Measurements from ENCODE around the gene OARD1. TPM values are rescaled to one million over a fixed set of nuclear protein-coding genes. Genes with fewer than 3 reads are reported as not detected.

OARD1 gene
- total and polyA plus RNA-seq, 10 of the 15 experiments (the other 5 are each of a cell fraction or from before 2014, with no cell fraction given) = 19.0 to 63.5 (median 43.6) TPM

- TF ChIP-seq, protein P1, sequence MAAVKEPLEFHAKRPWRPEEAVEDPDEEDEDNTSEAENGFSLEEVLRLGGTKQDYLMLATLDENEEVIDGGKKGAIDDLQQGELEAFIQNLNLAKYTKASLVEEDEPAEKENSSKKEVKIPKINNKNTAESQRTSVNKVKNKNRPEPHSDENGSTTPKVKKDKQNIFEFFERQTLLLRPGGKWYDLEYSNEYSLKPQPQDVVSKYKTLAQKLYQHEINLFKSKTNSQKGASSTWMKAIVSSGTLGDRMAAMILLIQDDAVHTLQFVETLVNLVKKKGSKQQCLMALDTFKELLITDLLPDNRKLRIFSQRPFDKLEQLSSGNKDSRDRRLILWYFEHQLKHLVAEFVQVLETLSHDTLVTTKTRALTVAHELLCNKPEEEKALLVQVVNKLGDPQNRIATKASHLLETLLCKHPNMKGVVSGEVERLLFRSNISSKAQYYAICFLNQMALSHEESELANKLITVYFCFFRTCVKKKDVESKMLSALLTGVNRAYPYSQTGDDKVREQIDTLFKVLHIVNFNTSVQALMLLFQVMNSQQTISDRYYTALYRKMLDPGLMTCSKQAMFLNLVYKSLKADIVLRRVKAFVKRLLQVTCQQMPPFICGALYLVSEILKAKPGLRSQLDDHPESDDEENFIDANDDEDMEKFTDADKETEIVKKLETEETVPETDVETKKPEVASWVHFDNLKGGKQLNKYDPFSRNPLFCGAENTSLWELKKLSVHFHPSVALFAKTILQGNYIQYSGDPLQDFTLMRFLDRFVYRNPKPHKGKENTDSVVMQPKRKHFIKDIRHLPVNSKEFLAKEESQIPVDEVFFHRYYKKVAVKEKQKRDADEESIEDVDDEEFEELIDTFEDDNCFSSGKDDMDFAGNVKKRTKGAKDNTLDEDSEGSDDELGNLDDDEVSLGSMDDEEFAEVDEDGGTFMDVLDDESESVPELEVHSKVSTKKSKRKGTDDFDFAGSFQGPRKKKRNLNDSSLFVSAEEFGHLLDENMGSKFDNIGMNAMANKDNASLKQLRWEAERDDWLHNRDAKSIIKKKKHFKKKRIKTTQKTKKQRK (IDR thresholded peaks at IDR 0.05; ENCODE audit: low read depth, low read length) = no peak
These were observed 3.8 kb upstream of the OARD1 start (continued) for GRCh38 chr6:41075651-41076626.

DNA sequence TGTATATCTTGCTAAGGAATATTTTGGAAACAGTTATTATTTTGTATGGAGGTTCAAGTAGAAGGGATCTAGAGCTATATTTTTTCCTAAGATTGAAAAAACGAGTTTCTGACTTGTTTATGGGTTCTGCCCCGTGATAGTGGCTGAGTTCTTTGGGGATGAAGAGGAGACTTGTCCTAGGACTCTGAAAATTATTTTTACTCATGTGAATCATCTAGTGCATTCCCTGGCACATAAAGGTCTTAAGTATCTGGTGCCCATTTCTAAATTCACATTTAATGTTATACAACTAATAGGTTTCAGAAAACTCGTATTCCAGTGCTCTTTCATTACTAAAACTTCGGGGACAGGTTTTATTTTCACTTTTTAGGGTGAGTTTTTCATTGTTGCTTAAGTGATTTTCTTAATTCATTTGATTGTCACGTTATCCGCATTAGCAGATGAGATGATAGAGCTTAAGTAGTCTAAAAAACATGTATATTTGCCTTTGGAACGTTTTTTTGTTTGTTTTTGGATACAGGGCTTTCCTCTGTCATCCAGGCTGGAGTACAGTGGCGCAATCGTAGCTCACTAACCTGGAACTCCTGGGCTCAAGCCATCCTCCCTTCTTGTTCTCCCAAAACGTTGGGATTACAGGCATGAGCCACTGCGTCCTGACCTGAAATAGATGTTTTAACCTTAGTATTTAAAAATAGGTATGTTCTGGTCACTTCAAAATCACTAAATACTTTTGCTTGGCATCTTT, 2.7 kb upstream of the OARD1 start:
- Histone ChIP-seq H3K9me3 (replicated peaks; ENCODE audit: control insufficient read depth, insufficient read depth, low read length) (no peaks in the 10 kb centered on the region), H3K4me1 (ENCODE audit: control insufficient read depth, insufficient read depth, low read length) (peaks cover 7% of the 10 kb centered on the region; the same call in 1 of the 2 replicates), H3K27me3 (replicated peaks in 1 of 2; ENCODE audit: control insufficient read depth in 2 of 2, insufficient read depth in 2 of 2, low read length in 1 of 2) (no peaks in the 10 kb centered on the region), H3K4me3 (peak overlapping the region; percentile 88), H3K79me2 (ENCODE audit: control insufficient read depth, insufficient read depth, low read length) (peaks cover 74% of the 10 kb centered on the region), H4K20me1 (ENCODE audit: control insufficient read depth, insufficient read depth) (no peaks in the 10 kb centered on the region), H2AFZ (ENCODE audit: control insufficient read depth, low read depth, low read length) (no peak overlapping the region), H3K4me2 (ENCODE audit: control insufficient read depth, insufficient read depth) (peak overlapping the region; percentile 78), H3K27ac (ENCODE audit: control insufficient read depth, insufficient read depth) (peak overlapping the region; percentile 99), H3K36me3 (ENCODE audit: control insufficient read depth in 2 of 2, insufficient read depth in 2 of 2, low read length in 1 of 2) (peaks cover 0 to 7% of the 10 kb centered on the region in 2 experiments; a peak in 1 of 4 replicates), H3K9ac (ENCODE audit: control insufficient read depth, insufficient read depth, low read length) (peak overlapping the region; percentile 94)
- WGBS (ENCODE audit: insufficient coverage, insufficient replicate concordance, low lambda C conversion rate, missing lambda C conversion rate) = 47% methylated on average over 11 of the region's 11 CpGs
- no TSS peak for BruUV-seq (replicated peaks)
- CTCF ChIA-PET = interaction anchor here (0.6 to 2.9 kb wide), 12 partner anchors 8 to 263 kb away, joined by 3 to 14 read pairs (median 4); no protein-coding TSS in a partner anchor
- RAD21 ChIA-PET (ENCODE audit: unreplicated experiment) = interaction anchor here (1.1 to 3.4 kb wide), 5 partner anchors 47 to 259 kb away, joined by 3 to 14 read pairs (median 4); no protein-coding TSS in a partner anchor
- in situ Hi-C loops (cut with MboI) (no loop called here), intact Hi-C loops (cut with micrococcal nuclease; ENCODE audit: unreplicated experiment) (loop anchor here (5.0 to 10.0 kb wide), 2 partner anchors 242 to 660 kb away; partner anchors contain the start of gene TFEB)
- no peak for TF ChIP-seq CREM (IDR thresholded peaks at IDR 0.05; ENCODE audit: low read depth)
- ATAC-seq = no peak
- DNase-seq (ENCODE audit: low read depth, low spot score) = no peak
- FAIRE-seq = no peak
- SMC1A ChIA-PET (ENCODE audit: uncharacterized antibody, unreplicated experiment) = interaction anchor here (0.6 to 2.9 kb wide), 11 partner anchors 9 to 259 kb away, joined by 3 to 15 read pairs (median 4); no protein-coding TSS in a partner anchor
- POLR2A ChIA-PET = interaction anchor here (0.6 to 1.8 kb wide), 10 partner anchors 9 to 1858 kb away, joined by 3 to 6 read pairs (median 4); no protein-coding TSS in a partner anchor

Measured in GM12878 (cell line).